A673 (cell line): ENCODE measurements around the gene TSPAN5. TPM values are rescaled to one million over a fixed set of nuclear protein-coding genes. Genes with fewer than 3 reads are reported as not detected.

Experiments
- BruUV-seq: library from RNA; stranded (reverse); fragments of 400-500 nt; replicated peaks from 2 replicates; lab custom pipeline; 2021; lab: Mats Ljungman, UMichigan
- CTCF ChIA-PET: fragments of 300-600 bp; sonication (Branson Sonifier 250); formaldehyde crosslinking; loops from one replicate; lab custom pipeline; 2022; ENCODE audit warnings: antibody characterized with exemption; lab: Charles Lee
- POLR2A ChIA-PET: fragments of 300-600 bp; sonication (Branson Sonifier 250); formaldehyde crosslinking; loops from one replicate; lab custom pipeline; 2022; ENCODE audit warnings: antibody characterized with exemption; ENCODE audit not compliant: low non-redundant PET; lab: Charles Lee
- DNase-seq: peaks from one replicate; pipeline ENCODE4 v3.0.0-alpha.2; 2015; ENCODE audit warnings: low spot score
- H3K27ac ChIP-seq: fragments of 200-600 bp; sonication (generic); 2 replicates; pipeline ENCODE4 v1.5.1; 2016; ENCODE audit warnings: mixed run types, low read depth, mild to moderate bottlenecking, mixed read lengths, antibody characterized with exemption, low read length; ENCODE audit not compliant: poor library complexity, severe bottlenecking
- H3K27me3 ChIP-seq: fragments of 200-600 bp; sonication (generic); replicated peaks from 2 replicates; pipeline ENCODE4 v1.6.1; 2017; ENCODE audit warnings: mixed run types, low read depth, mild to moderate bottlenecking, mixed read lengths, antibody characterized with exemption, low read length; ENCODE audit not compliant: insufficient read depth, poor library complexity
- H3K36me3 ChIP-seq: fragments of 200-600 bp; sonication (generic); 2 replicates; pipeline ENCODE4 v1.6.1; 2016; ENCODE audit warnings: mixed run types, mild to moderate bottlenecking, mixed read lengths, antibody characterized with exemption, low read length; ENCODE audit not compliant: insufficient read depth, poor library complexity, severe bottlenecking
- H3K4me1 ChIP-seq: fragments of 200-600 bp; sonication (generic); 2 replicates; pipeline ENCODE4 v1.6.1; 2017; ENCODE audit warnings: mixed run types, mild to moderate bottlenecking, mixed read lengths, antibody characterized with exemption, low read length; ENCODE audit not compliant: insufficient read depth, poor library complexity, severe bottlenecking
- H3K4me3 ChIP-seq: fragments of 200-600 bp; sonication (generic); 2 replicates; pipeline ENCODE4 v1.5.1; 2016; ENCODE audit warnings: low read depth, mixed run types, mild to moderate bottlenecking, mixed read lengths, low read length; ENCODE audit not compliant: poor library complexity, severe bottlenecking
- H3K9me3 ChIP-seq: fragments of 200-600 bp; sonication (generic); 2 replicates; pipeline ENCODE4 v1.6.1; 2016; ENCODE audit warnings: mixed run types, low read depth, mild to moderate bottlenecking, mixed read lengths, antibody characterized with exemption, low read length; ENCODE audit not compliant: poor library complexity, severe bottlenecking
- EZH2 ChIP-seq: fragments of 200-600 bp; sonication (generic); IDR thresholded peaks from 2 replicates; pipeline ENCODE4 v1.6.1; 2017; ENCODE audit warnings: borderline replicate concordance, low read depth, mild to moderate bottlenecking, mixed read lengths, antibody characterized with exemption, low read length; ENCODE audit not compliant: poor library complexity, severe bottlenecking
- intact Hi-C: fragments of 100-400 bp; cut with micrococcal nuclease; formaldehyde crosslinking; loops from one replicate; pipeline ENCODE4 v1.10.0; 2022; ENCODE audit not compliant: unreplicated experiment
- total RNA-seq: library from RNA; stranded (reverse); gene quantifications from 2 replicates; pipeline ENCODE4 v1.2.3, GENCODE V29; 2021
- TF ChIP-seq, protein P1 (sequence below): fragments of 300-800, 200-600 bp; sonication (generic); conservative IDR thresholded peaks from 2 replicates; pipeline ENCODE4 v1.5.1; 2017; ENCODE audit warnings: low read depth, mild to moderate bottlenecking, antibody characterized with exemption, low read length, moderate library complexity, mixed read lengths

The TSPAN5 gene
- total RNA-seq, 1 experiment from 2014 or later, result 15.2 TPM

DNA sequence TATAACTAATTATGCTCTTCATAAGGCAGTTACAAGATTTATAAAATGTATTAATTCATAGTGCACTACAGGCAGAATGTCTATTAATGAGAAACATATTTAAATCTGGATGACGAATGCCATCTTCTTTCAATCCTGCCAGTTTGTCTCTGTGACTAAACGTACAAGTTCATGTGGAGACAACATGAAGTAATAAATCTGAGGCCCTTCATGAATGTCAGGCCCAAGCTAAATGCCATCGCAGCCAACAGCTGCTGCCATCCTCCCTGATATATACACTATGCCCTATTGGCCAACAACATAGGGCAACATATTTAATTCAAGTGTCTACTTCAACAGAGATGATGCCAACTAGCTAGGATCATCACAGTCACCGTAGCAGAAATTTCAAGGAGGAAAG lies 43.7 kb downstream of the TSPAN5 start:
- TF ChIP-seq EZH2, result no peak
- TF ChIP-seq, protein P1, sequence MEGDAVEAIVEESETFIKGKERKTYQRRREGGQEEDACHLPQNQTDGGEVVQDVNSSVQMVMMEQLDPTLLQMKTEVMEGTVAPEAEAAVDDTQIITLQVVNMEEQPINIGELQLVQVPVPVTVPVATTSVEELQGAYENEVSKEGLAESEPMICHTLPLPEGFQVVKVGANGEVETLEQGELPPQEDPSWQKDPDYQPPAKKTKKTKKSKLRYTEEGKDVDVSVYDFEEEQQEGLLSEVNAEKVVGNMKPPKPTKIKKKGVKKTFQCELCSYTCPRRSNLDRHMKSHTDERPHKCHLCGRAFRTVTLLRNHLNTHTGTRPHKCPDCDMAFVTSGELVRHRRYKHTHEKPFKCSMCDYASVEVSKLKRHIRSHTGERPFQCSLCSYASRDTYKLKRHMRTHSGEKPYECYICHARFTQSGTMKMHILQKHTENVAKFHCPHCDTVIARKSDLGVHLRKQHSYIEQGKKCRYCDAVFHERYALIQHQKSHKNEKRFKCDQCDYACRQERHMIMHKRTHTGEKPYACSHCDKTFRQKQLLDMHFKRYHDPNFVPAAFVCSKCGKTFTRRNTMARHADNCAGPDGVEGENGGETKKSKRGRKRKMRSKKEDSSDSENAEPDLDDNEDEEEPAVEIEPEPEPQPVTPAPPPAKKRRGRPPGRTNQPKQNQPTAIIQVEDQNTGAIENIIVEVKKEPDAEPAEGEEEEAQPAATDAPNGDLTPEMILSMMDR, result no peak
- no TSS peak for BruUV-seq
- H3K4me3 ChIP-seq, result no peak overlapping the region
- ChIA-PET CTCF (no interaction called here), POLR2A (no interaction called here)
- intact Hi-C loops, result no loop called here
- peaks cover 27% of the 10 kb centered on the region for H3K4me1 ChIP-seq
- DNase-seq, result no peak
- H3K9me3 ChIP-seq, result no peaks in the 10 kb centered on the region
- H3K27me3 ChIP-seq, result no peaks in the 10 kb centered on the region
- H3K27ac ChIP-seq, result no peak overlapping the region
- H3K36me3 ChIP-seq, result no peaks in the 10 kb centered on the region

DNA sequence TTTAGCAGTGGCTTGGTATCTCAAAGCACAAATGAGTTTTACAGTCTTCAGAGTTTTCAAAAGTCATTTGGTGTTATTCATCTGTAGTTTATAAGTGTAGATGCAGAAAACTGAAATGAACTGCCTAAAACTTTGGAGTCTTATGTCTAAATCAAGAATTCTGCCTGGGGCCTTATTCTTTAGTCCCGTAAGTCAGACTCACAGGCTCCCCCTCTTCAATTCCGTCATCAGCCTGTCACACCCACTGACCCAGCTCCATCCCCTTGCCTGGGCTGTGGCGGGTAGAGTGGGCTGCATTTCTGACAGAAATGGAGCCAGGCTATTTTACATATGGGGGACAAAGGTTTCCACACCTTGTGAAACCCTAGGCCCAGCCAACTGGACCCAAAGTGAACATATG lies 44.3 kb downstream of the TSPAN5 start:
- no peaks in the 10 kb centered on the region for H3K9me3 ChIP-seq
- no TSS peak for BruUV-seq
- ChIA-PET CTCF (no interaction called here), POLR2A (no interaction called here)
- no peaks in the 10 kb centered on the region for H3K27me3 ChIP-seq
- intact Hi-C loops, result no loop called here
- H3K4me3 ChIP-seq, result no peak overlapping the region
- TF ChIP-seq, protein P1, result no peak
- TF ChIP-seq EZH2, result no peak
- no peak for DNase-seq
- H3K4me1 ChIP-seq, result peaks cover 26% of the 10 kb centered on the region
- H3K36me3 ChIP-seq, result no peaks in the 10 kb centered on the region
- H3K27ac ChIP-seq, result no peak overlapping the region

DNA sequence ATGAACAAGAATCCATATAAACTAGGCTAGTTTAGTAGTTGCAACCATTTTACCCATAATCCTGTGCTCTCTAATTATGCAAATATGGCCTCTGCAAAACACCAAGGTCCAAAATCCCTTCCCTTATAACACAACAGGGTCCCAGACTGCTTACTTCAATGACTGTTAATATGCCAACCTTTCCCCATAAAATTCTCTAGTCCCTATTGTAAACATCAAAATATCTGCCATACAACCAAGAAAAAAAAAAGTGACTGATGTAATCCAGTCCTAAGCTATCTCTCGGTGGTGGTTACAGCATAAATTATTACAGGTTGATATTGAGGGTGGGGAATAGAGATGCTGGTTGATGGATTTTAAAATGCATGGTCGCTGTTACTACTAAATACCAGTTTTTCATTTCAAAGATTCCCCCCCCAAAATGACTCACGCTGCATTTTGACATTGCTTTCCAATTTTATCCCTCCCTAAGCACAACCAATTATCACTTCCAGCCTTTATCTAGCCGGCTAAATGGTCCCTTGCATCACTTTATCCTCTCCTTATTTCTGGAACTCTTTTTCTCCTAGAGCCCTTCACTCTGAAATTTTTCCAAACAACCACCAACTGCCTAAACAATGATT lies 44.8 kb downstream of the TSPAN5 start:
- intact Hi-C loops, result no loop called here
- H3K27me3 ChIP-seq, result no peaks in the 10 kb centered on the region
- no peak overlapping the region for H3K27ac ChIP-seq
- H3K9me3 ChIP-seq, result no peaks in the 10 kb centered on the region
- ChIA-PET CTCF (no interaction called here), POLR2A (no interaction called here)
- no peaks in the 10 kb centered on the region for H3K36me3 ChIP-seq
- TF ChIP-seq, protein P1, result no peak
- TF ChIP-seq EZH2, result no peak
- H3K4me1 ChIP-seq, result peaks cover 20% of the 10 kb centered on the region
- no peak for DNase-seq
- no TSS peak for BruUV-seq
- H3K4me3 ChIP-seq, result no peak overlapping the region
